PC-9 (cell line): ENCODE measurements around the gene NR4A2. TPM values are rescaled to one million over a fixed set of nuclear protein-coding genes. Genes with fewer than 3 reads are reported as not detected.

ENCODE experiments used
- BruUV-seq: library from RNA; stranded (reverse); fragments of 400-500 nt; replicated peaks from 2 replicates; lab custom pipeline; 2021; lab: Mats Ljungman, UMichigan
- CTCF ChIA-PET: fragments of 300-600 bp; sonication (Branson Sonifier 250); formaldehyde crosslinking; loops from one replicate; lab custom pipeline; 2022; ENCODE audit warnings: antibody characterized with exemption; lab: Charles Lee
- POLR2A ChIA-PET: fragments of 300-600 bp; sonication (Branson Sonifier 250); formaldehyde crosslinking; loops from one replicate; lab custom pipeline; 2022; ENCODE audit warnings: antibody characterized with exemption; ENCODE audit not compliant: unreplicated experiment; lab: Charles Lee
- DNase-seq, 2 experiments: peaks; one replicate each; pipeline versions ENCODE4 v3.0.0 to v3.0.0-alpha.2; 2015 to 2022; ENCODE audit warnings: mixed read lengths in 1 of 2
- H2AFZ ChIP-seq: fragments of 200-600 bp; sonication (generic); 2 replicates; pipeline ENCODE4 v1.8.1; 2017; ENCODE audit warnings: antibody characterized with exemption
- H3F3A ChIP-seq: fragments of 200-600 bp; sonication (generic); 2 replicates; pipeline ENCODE4 v1.8.1; 2017; ENCODE audit warnings: antibody characterized with exemption, mild to moderate bottlenecking, low read depth; ENCODE audit not compliant: insufficient read depth
- H3K27ac ChIP-seq: fragments of 200-600 bp; sonication (generic); 2 replicates; pipeline ENCODE4 v1.6.1; 2016; ENCODE audit warnings: mixed run types
- H3K27me3 ChIP-seq: fragments of 200-600 bp; sonication (generic); 2 replicates; pipeline ENCODE4 v1.6.1; 2016; ENCODE audit warnings: low read depth, mixed run types; ENCODE audit not compliant: insufficient read depth
- H3K36me3 ChIP-seq: fragments of 200-600 bp; sonication (generic); 2 replicates; pipeline ENCODE4 v1.6.1; 2016; ENCODE audit warnings: low read depth, mixed run types
- H3K4me1 ChIP-seq: fragments of 200-600 bp; sonication (generic); replicated peaks from 2 replicates; pipeline ENCODE4 v1.6.1; 2016; ENCODE audit warnings: mixed run types; ENCODE audit not compliant: insufficient read depth
- H3K4me2 ChIP-seq: fragments of 200-600 bp; sonication (generic); 2 replicates; pipeline ENCODE4 v1.6.1; 2017; ENCODE audit warnings: mixed run types
- H3K4me3 ChIP-seq: fragments of 200-600 bp; sonication (generic); 2 replicates; pipeline ENCODE4 v1.6.1; 2016; ENCODE audit warnings: mixed run types
- H3K79me2 ChIP-seq: fragments of 200-600 bp; sonication (generic); 2 replicates; pipeline ENCODE4 v1.6.1; 2017; ENCODE audit warnings: low read depth, mixed run types
- H3K9me2 ChIP-seq: fragments of 200-600 bp; sonication (generic); 2 replicates; pipeline ENCODE4 v1.8.1; 2017; ENCODE audit warnings: mild to moderate bottlenecking; ENCODE audit not compliant: insufficient read depth
- H3K9me3 ChIP-seq: fragments of 200-600 bp; sonication (generic); 2 replicates; pipeline ENCODE4 v1.8.1; 2016; ENCODE audit warnings: low read depth; ENCODE audit not compliant: insufficient read depth
- H4K20me1 ChIP-seq: fragments of 200-600 bp; sonication (generic); 2 replicates; pipeline ENCODE4 v1.8.1; 2017; ENCODE audit not compliant: insufficient read depth
- EZH2 ChIP-seq: fragments of 200-600 bp; sonication (generic); IDR thresholded peaks from 2 replicates; pipeline ENCODE4 v1.8.0; 2017; ENCODE audit warnings: antibody characterized with exemption, low read depth
- intact Hi-C: fragments of 100-400 bp; cut with micrococcal nuclease; formaldehyde crosslinking; loops from one replicate; pipeline ENCODE4 v1.10.0; 2022; ENCODE audit not compliant: unreplicated experiment
- total RNA-seq: library from RNA; stranded (reverse); gene quantifications from 2 replicates; pipeline ENCODE4 v1.2.3, GENCODE V29; 2021
- TF ChIP-seq, protein P1 (sequence below): fragments of 200-600 bp; sonication (generic); conservative IDR thresholded peaks from 2 replicates; pipeline ENCODE4 v1.6.1; 2017; ENCODE audit warnings: mixed run types, antibody characterized with exemption, mild to moderate bottlenecking, moderate library complexity

The NR4A2 gene
- total RNA-seq, 1 experiment from 2014 or later, result 3.0 TPM

DNA sequence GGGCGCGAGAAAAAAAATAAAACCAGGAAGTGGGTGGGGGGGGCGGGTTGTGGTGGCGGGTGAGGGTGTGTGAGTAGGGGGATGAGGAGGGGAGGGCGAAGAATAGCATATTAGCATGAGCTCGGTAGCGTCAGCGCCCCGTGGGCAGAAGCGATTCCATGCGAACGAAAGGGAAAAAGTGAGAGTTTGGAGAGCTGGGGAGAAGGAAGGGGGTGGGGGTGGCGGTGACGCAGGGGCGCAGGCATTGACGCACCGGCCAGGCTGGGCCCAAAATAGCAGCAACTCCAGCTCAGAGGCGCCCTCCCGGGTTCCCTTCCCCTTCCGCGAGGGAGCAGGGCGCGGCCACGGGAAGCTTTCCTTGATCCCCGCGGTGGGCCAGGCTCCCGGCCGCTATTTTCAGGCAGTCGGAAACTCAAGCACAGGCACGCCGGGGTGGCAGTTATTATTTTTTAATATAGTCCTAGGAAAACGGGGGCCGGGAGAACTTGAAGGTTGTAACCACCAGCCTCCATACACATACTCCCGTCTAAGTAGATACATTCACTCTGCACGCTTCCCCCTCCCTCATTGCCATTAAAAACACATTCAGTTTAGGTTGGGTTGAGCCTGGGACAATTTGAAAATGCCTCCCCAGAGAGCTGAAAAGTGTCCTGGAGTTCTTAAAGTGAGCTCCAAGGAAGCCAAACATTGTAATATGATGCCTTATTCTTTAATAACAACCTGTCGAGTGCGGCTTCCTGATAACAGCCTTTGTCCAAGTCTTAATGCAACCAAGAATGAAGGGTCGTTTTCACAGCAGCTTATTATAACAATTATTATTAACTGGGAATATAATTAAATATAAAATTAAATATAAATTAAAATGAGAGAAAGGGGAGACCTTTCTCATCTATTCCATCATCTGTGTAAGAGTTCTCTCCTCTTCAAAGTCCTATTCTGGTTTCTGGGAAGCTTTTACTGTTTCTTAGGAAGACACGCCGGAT, 2.3 kb upstream of the NR4A2 start:
- peak overlapping the region; percentile 80 for H3K27ac ChIP-seq
- intact Hi-C loops, result loop anchor here (1.0 to 10.0 kb wide), 8 partner anchors 66 to 957 kb away; no protein-coding TSS in a partner anchor
- POLR2A ChIA-PET, result interaction anchor here (0.5 to 0.7 kb wide), 7 partner anchors 28 to 958 kb away, joined by 3 to 12 read pairs (median 6); no protein-coding TSS in a partner anchor
- H3K9me2 ChIP-seq, result no peaks in the 10 kb centered on the region
- peak; percentile 63 to 70 for DNase-seq
- H2AFZ ChIP-seq, result peak overlapping the region; percentile 80
- TSS peak; percentile 27 for BruUV-seq
- CTCF ChIA-PET, result interaction anchor here (0.5 to 1.0 kb wide), 5 partner anchors 9 to 549 kb away, joined by 3 to 9 read pairs (median 4); no protein-coding TSS in a partner anchor
- TF ChIP-seq, protein P1, sequence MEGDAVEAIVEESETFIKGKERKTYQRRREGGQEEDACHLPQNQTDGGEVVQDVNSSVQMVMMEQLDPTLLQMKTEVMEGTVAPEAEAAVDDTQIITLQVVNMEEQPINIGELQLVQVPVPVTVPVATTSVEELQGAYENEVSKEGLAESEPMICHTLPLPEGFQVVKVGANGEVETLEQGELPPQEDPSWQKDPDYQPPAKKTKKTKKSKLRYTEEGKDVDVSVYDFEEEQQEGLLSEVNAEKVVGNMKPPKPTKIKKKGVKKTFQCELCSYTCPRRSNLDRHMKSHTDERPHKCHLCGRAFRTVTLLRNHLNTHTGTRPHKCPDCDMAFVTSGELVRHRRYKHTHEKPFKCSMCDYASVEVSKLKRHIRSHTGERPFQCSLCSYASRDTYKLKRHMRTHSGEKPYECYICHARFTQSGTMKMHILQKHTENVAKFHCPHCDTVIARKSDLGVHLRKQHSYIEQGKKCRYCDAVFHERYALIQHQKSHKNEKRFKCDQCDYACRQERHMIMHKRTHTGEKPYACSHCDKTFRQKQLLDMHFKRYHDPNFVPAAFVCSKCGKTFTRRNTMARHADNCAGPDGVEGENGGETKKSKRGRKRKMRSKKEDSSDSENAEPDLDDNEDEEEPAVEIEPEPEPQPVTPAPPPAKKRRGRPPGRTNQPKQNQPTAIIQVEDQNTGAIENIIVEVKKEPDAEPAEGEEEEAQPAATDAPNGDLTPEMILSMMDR, result no peak
- no peak for TF ChIP-seq EZH2
- peaks cover 4% of the 10 kb centered on the region for H3F3A ChIP-seq
- no peaks in the 10 kb centered on the region for H3K9me3 ChIP-seq
- peak overlapping the region; percentile 74 for H3K4me3 ChIP-seq
- H3K4me2 ChIP-seq, result peak overlapping the region; percentile 95
- H3K36me3 ChIP-seq, result no peaks in the 10 kb centered on the region
- H3K27me3 ChIP-seq, result no peaks in the 10 kb centered on the region
- H3K4me1 ChIP-seq, result peaks cover 11% of the 10 kb centered on the region
- no peaks in the 10 kb centered on the region for H3K79me2 ChIP-seq
- no peaks in the 10 kb centered on the region for H4K20me1 ChIP-seq

DNA sequence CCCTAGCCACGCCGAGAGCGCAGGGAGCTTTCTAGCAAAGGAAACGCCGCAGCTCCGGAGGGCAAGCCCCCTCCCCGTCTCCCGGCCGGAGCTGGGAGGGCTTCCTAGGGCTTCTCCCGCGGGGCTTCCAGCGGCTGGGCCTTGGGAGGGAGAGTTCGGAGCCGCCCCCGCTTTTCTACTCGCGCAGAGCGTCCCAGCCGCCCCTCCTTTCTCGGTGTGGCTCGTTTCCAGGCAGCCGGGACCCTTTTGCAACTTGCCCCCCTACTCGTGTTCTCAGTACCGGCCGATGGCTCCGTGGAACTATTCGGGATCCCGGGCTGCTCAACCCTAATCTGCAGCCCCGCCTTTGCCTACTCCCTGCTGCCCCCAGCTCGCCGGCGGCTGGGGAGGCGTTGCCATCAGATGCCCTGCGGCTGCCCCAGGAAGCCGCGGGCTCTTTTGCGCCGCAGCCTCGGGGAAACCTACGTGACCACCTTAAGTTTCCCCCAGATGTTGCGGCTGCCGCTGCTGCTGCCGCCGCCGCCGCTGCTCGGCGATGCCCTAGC, 1.5 kb upstream of the NR4A2 start:
- no peak for DNase-seq
- ChIA-PET POLR2A (interaction anchor here (0.6 to 0.7 kb wide), 5 partner anchors 134 to 840 kb away, joined by 3 to 12 read pairs (median 6); no protein-coding TSS in a partner anchor), CTCF (interaction anchor here (0.5 to 1.0 kb wide), 2 partner anchors 257 to 549 kb away, joined by 3 to 6 read pairs; no protein-coding TSS in a partner anchor)
- Histone ChIP-seq H3K27me3 (no peaks in the 10 kb centered on the region), H4K20me1 (no peaks in the 10 kb centered on the region), H3K9me2 (no peaks in the 10 kb centered on the region), H3K79me2 (no peaks in the 10 kb centered on the region), H3F3A (peaks cover 4% of the 10 kb centered on the region), H3K4me3 (peak overlapping the region; percentile 74), H3K4me1 (peaks cover 11% of the 10 kb centered on the region), H3K36me3 (no peaks in the 10 kb centered on the region), H2AFZ (peak overlapping the region; percentile 80), H3K4me2 (peak overlapping the region; percentile 95), H3K9me3 (no peaks in the 10 kb centered on the region), H3K27ac (peak overlapping the region; percentile 80)
- TF ChIP-seq, protein P1, result no peak
- TF ChIP-seq EZH2, result no peak
- BruUV-seq, result no TSS peak
- intact Hi-C loops, result loop anchor here (1.0 to 10.0 kb wide), 9 partner anchors 66 to 957 kb away; no protein-coding TSS in a partner anchor
